CD4-positive, alpha-beta T cell treated with Interleukin-6 at 100 ng/mL for 8 hours (primary cell): ENCODE data around the gene ARX.

Experiments
- DNase-seq: peaks from one replicate; pipeline ENCODE4 v3.0.0-alpha.2; 2020; ENCODE audit warnings: mixed read lengths, low spot score

Gene ARX

GRCh38 chrX:25001808-25002660 is 13.7 kb downstream of the ARX start:
- no peak for DNase-seq

- DNase-seq = no peak
These were observed 16.3 kb downstream of the ARX start for GRCh38 chrX:24999511-24999910.

- DNase-seq = no peak
These were observed 19.6 kb downstream of the ARX start for GRCh38 chrX:24996096-24996709.

- DNase-seq = no peak
These were observed 21.9 kb downstream of the ARX start for GRCh38 chrX:24993879-24994278.

GRCh38 chrX:24990535-24990934 is 25.2 kb downstream of the ARX start:
- DNase-seq = no peak

GRCh38 chrX:24988314-24988713 is 27.5 kb downstream of the ARX start:
- DNase-seq = no peak

- DNase-seq = no peak
These were observed 28.0 kb downstream of the ARX start for GRCh38 chrX:24987731-24988130.

- DNase-seq = no peak
These were observed 30.6 kb downstream of the ARX start for GRCh38 chrX:24985120-24985519.

GRCh38 chrX:24983931-24984330 is 31.8 kb downstream of the ARX start:
- DNase-seq = no peak

GRCh38 chrX:24982306-24982965 is 33.3 kb downstream of the ARX start:
- no peak for DNase-seq

GRCh38 chrX:24981030-24981429 is 34.7 kb downstream of the ARX start:
- DNase-seq = no peak

- no peak for DNase-seq
These were observed 36.7 kb downstream of the ARX start for GRCh38 chrX:24979081-24979480.

- no peak for DNase-seq
These were observed 46.0 kb downstream of the ARX start for GRCh38 chrX:24969812-24970211.

GRCh38 chrX:24965372-24965771 is 50.4 kb downstream of the ARX start:
- no peak for DNase-seq

- DNase-seq = no peak
These were observed 51.9 kb downstream of the ARX start for GRCh38 chrX:24963823-24964222.

- DNase-seq = no peak
These were observed 54.0 kb downstream of the ARX start for GRCh38 chrX:24961809-24962208.

- DNase-seq = no peak
These were observed 58.9 kb downstream of the ARX start for GRCh38 chrX:24956828-24957227.

GRCh38 chrX:24955372-24955930 is 60.3 kb downstream of the ARX start:
- no peak for DNase-seq

GRCh38 chrX:24954732-24955131 is 61.0 kb downstream of the ARX start:
- no peak for DNase-seq
